Measurements from ENCODE around the gene ASB6. TPM values are rescaled to one million over a fixed set of nuclear protein-coding genes. Genes with fewer than 3 reads are reported as not detected.

ASB6 gene
- total RNA-seq, 2 experiments from 2014 or later, result 19.0 to 21.4 TPM

- CTCF ChIA-PET (ENCODE audit: unreplicated experiment), result no interaction called here
- H3K36me3 ChIP-seq (ENCODE audit: insufficient read depth, low read length), result no peaks in the 10 kb centered on the region
- no peaks in the 10 kb centered on the region for H4K20me1 ChIP-seq (ENCODE audit: insufficient read depth, low read length)
- BruUV-seq (replicated peaks), result no TSS peak
- no peaks in the 10 kb centered on the region for H3K4me1 ChIP-seq (ENCODE audit: insufficient read depth, low read length, poor library complexity, severe bottlenecking)
- H3K4me2 ChIP-seq (ENCODE audit: low read length), result no peak overlapping the region
- no peaks in the 10 kb centered on the region for H3K9me2 ChIP-seq (ENCODE audit: insufficient read depth, low read length)
- H2AFZ ChIP-seq (ENCODE audit: low read length), result no peak overlapping the region
- POLR2A ChIA-PET, result no interaction called here
- H3K4me3 ChIP-seq (ENCODE audit: low read depth, low read length, poor library complexity, severe bottlenecking), result no peak overlapping the region
- H3K27ac ChIP-seq (ENCODE audit: low read depth, low read length, poor library complexity, severe bottlenecking), result no peak overlapping the region
- intact Hi-C loops (cut with micrococcal nuclease; ENCODE audit: unreplicated experiment), result no loop called here
- no peak for TF ChIP-seq EZH2phosphoT487 (IDR thresholded peaks at IDR 0.05; ENCODE audit: borderline replicate concordance, low read depth, low read length)
- no peak for TF ChIP-seq CTCF (conservative IDR thresholded peaks at IDR 0.05; ENCODE audit: low read length)
- no peaks in the 10 kb centered on the region for H3K79me2 ChIP-seq (ENCODE audit: insufficient read depth, low read depth, low read length)
- no peaks in the 10 kb centered on the region for H3K9me3 ChIP-seq (ENCODE audit: low read length)
- no peak for DNase-seq (ENCODE audit: low spot score)
Observed at GRCh38 chr9:129687391-129687790, 45.4 kb upstream of the ASB6 start.

GRCh38 chr9:129686736-129687135 is 44.8 kb upstream of the ASB6 start:
- H3K79me2 ChIP-seq (ENCODE audit: insufficient read depth, low read depth, low read length), result no peaks in the 10 kb centered on the region
- DNase-seq (ENCODE audit: low spot score), result no peak
- no TSS peak for BruUV-seq (replicated peaks)
- no peaks in the 10 kb centered on the region for H3K9me3 ChIP-seq (ENCODE audit: low read length)
- ChIA-PET CTCF (ENCODE audit: unreplicated experiment) (no interaction called here), POLR2A (no interaction called here)
- H3K4me2 ChIP-seq (ENCODE audit: low read length), result no peak overlapping the region
- no peaks in the 10 kb centered on the region for H3K36me3 ChIP-seq (ENCODE audit: insufficient read depth, low read length)
- TF ChIP-seq CTCF (conservative IDR thresholded peaks at IDR 0.05; ENCODE audit: low read length) (no peak), EZH2phosphoT487 (IDR thresholded peaks at IDR 0.05; ENCODE audit: borderline replicate concordance, low read depth, low read length) (no peak)
- H3K4me3 ChIP-seq (ENCODE audit: low read depth, low read length, poor library complexity, severe bottlenecking), result no peak overlapping the region
- intact Hi-C loops (cut with micrococcal nuclease; ENCODE audit: unreplicated experiment), result no loop called here
- H3K4me1 ChIP-seq (ENCODE audit: insufficient read depth, low read length, poor library complexity, severe bottlenecking), result no peaks in the 10 kb centered on the region
- H3K27ac ChIP-seq (ENCODE audit: low read depth, low read length, poor library complexity, severe bottlenecking), result no peak overlapping the region
- H2AFZ ChIP-seq (ENCODE audit: low read length), result no peak overlapping the region
- H3K9me2 ChIP-seq (ENCODE audit: insufficient read depth, low read length), result no peaks in the 10 kb centered on the region
- no peaks in the 10 kb centered on the region for H4K20me1 ChIP-seq (ENCODE audit: insufficient read depth, low read length)

GRCh38 chr9:129685933-129686259 is 43.9 kb upstream of the ASB6 start:
- Histone ChIP-seq H4K20me1 (ENCODE audit: insufficient read depth, low read length) (no peaks in the 10 kb centered on the region), H3K36me3 (ENCODE audit: insufficient read depth, low read length) (no peaks in the 10 kb centered on the region), H3K4me3 (ENCODE audit: low read depth, low read length, poor library complexity, severe bottlenecking) (no peak overlapping the region), H3K4me1 (ENCODE audit: insufficient read depth, low read length, poor library complexity, severe bottlenecking) (no peaks in the 10 kb centered on the region), H3K9me2 (ENCODE audit: insufficient read depth, low read length) (no peaks in the 10 kb centered on the region), H2AFZ (ENCODE audit: low read length) (no peak overlapping the region), H3K79me2 (ENCODE audit: insufficient read depth, low read depth, low read length) (no peaks in the 10 kb centered on the region), H3K27ac (ENCODE audit: low read depth, low read length, poor library complexity, severe bottlenecking) (no peak overlapping the region), H3K4me2 (ENCODE audit: low read length) (no peak overlapping the region), H3K9me3 (ENCODE audit: low read length) (no peaks in the 10 kb centered on the region)
- no peak for DNase-seq (ENCODE audit: low spot score)
- no TSS peak for BruUV-seq (replicated peaks)
- intact Hi-C loops (cut with micrococcal nuclease; ENCODE audit: unreplicated experiment), result no loop called here
- ChIA-PET POLR2A (no interaction called here), CTCF (ENCODE audit: unreplicated experiment) (no interaction called here)
- TF ChIP-seq CTCF (conservative IDR thresholded peaks at IDR 0.05; ENCODE audit: low read length) (no peak), EZH2phosphoT487 (IDR thresholded peaks at IDR 0.05; ENCODE audit: borderline replicate concordance, low read depth, low read length) (no peak)
